ENCODE results near the gene CLASP1. TPM values are rescaled to one million over a fixed set of nuclear protein-coding genes. Genes with fewer than 3 reads are reported as not detected.
"Not testable (repeated sequence)": the region's sequence is repeated elsewhere in the genome, so short reads cannot be mapped to it uniquely, and the experiment has no call there.

CLASP1 gene
- total RNA-seq, 1 donor from 2014 or later = 90.4 TPM

DNA sequence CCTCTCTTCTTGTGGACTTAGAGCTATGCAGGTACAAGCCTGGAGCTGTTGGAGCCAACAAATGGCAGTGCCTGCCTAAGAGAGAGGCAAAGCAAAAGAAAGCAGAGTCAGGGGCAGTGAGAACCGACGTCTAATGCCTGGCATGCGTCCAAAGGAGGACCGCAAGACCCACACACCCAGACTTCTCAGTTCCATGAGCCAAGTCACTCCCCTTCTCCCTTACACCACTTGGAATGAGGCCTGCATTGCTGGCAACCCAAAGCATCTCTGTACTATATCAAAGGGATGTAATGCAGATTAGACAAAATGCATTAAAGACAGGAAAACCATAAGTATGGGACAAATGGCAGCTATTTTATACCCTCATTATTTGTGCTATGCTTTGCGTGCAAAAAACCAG is 168.4 kb downstream of the CLASP1 start:
- no peak for DNase-seq (ENCODE audit: extremely low spot score in 2 of 2)
- Histone ChIP-seq H3K36me3 (no peaks in the 10 kb centered on the region), H3K9me3 (no peaks in the 10 kb centered on the region), H3K27me3 (no peaks in the 10 kb centered on the region), H3K4me3 (no peak overlapping the region), H3K4me1 (peaks cover 35% of the 10 kb centered on the region), H3K27ac (no peak overlapping the region)
- intact Hi-C loops (cut with DNase I) = no loop called here
- TF ChIP-seq POLR2AphosphoS5 (IDR thresholded peaks at IDR 0.05; ENCODE audit: insufficient read depth in 1 of 2, low read depth in 1 of 2) (no peak), POLR2A (IDR thresholded peaks at IDR 0.05) (no peak)
- TF ChIP-seq, protein P1, sequence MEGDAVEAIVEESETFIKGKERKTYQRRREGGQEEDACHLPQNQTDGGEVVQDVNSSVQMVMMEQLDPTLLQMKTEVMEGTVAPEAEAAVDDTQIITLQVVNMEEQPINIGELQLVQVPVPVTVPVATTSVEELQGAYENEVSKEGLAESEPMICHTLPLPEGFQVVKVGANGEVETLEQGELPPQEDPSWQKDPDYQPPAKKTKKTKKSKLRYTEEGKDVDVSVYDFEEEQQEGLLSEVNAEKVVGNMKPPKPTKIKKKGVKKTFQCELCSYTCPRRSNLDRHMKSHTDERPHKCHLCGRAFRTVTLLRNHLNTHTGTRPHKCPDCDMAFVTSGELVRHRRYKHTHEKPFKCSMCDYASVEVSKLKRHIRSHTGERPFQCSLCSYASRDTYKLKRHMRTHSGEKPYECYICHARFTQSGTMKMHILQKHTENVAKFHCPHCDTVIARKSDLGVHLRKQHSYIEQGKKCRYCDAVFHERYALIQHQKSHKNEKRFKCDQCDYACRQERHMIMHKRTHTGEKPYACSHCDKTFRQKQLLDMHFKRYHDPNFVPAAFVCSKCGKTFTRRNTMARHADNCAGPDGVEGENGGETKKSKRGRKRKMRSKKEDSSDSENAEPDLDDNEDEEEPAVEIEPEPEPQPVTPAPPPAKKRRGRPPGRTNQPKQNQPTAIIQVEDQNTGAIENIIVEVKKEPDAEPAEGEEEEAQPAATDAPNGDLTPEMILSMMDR (IDR thresholded peaks at IDR 0.05) = no peak

DNA sequence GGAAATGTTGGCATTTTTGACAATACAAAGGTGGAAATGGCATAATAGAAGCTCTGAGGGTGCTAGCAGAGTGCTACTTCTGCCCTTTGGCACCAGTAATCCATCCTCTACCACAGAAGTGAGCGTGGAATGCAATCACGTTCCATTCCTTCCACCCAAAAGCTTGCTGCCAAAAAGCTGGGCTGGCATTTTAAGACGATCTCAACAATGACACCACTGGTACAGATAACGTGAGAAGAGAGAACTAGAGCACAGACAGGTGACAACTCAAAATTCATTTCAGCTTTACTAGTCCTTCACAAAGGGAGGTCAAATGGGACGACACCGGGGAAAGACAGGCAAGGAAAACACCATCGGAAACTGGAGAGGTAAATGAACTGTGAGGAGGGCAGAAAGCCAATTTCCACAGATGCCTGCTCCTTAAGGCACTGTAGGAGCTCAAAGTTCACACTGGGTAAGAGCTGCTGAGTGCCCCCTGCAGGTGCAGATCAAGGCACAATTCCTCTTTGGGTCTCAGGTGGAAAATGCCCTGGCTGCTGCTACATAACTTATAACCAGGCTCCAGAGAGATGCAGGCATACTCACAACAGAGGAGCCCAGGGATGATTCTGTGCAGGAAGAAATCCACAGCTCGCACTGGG is 169.3 kb downstream of the CLASP1 start:
- no peak overlapping the region for H3K27ac ChIP-seq
- intact Hi-C loops (cut with DNase I) = no loop called here

DNA sequence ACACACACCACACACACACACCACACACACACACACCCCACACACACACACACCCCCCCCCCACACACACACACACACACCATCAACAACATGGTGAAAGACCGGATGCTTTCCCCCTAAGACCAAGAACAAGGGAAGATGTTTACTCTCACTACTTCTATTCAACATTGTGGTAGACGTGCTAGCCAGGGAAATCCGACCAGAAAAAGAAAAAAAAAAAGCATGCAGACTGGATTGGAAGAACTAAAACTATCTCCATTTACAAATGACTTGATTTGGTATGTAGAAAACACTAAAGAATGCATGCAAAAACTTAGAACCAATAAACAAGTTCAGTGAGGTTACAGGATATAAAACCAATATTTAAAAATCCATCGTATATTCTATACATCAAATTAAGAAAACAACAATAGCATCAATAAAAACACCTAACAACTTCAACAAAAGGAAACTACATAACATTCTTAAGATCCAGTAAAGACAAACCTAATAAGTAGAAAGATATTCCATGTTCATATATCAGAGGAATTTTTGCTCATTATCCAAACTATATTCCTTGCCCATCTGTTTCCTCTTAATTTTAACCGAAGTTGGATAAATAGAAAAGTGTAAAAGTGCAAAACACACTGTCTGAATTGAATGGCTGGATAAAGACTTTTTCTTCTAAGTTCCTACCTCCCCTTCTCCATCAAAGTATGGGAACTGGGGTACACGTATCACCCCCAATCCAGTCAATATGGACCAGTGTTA is 170.1 kb downstream of the CLASP1 start:
- H3K4me3 ChIP-seq = no peak overlapping the region
- no peaks in the 10 kb centered on the region for H3K36me3 ChIP-seq
- H3K27me3 ChIP-seq = no peaks in the 10 kb centered on the region
- TF ChIP-seq, protein P1 (IDR thresholded peaks at IDR 0.05) = no peak
- no peak for TF ChIP-seq POLR2A (IDR thresholded peaks at IDR 0.05)
- no peak for TF ChIP-seq POLR2AphosphoS5 (IDR thresholded peaks at IDR 0.05; ENCODE audit: insufficient read depth in 1 of 2, low read depth in 1 of 2)
- peaks cover 35% of the 10 kb centered on the region for H3K4me1 ChIP-seq
- H3K27ac ChIP-seq = no peak overlapping the region
- no peak for DNase-seq (ENCODE audit: extremely low spot score in 2 of 2)
- intact Hi-C loops (cut with DNase I) = no loop called here
- H3K9me3 ChIP-seq = no peaks in the 10 kb centered on the region

More for the DNA sequence above, 169.3 kb downstream of the CLASP1 start:
- H3K9me3 ChIP-seq = no peaks in the 10 kb centered on the region
- no peak overlapping the region for H3K4me3 ChIP-seq
- H3K4me1 ChIP-seq = peaks cover 35% of the 10 kb centered on the region
- DNase-seq (ENCODE audit: extremely low spot score in 2 of 2) = no peak
- H3K36me3 ChIP-seq = no peaks in the 10 kb centered on the region
- no peaks in the 10 kb centered on the region for H3K27me3 ChIP-seq
- no peak for TF ChIP-seq POLR2A (IDR thresholded peaks at IDR 0.05)
- no peak for TF ChIP-seq POLR2AphosphoS5 (IDR thresholded peaks at IDR 0.05; ENCODE audit: insufficient read depth in 1 of 2, low read depth in 1 of 2)
- TF ChIP-seq, protein P1 (IDR thresholded peaks at IDR 0.05) = no peak

DNA sequence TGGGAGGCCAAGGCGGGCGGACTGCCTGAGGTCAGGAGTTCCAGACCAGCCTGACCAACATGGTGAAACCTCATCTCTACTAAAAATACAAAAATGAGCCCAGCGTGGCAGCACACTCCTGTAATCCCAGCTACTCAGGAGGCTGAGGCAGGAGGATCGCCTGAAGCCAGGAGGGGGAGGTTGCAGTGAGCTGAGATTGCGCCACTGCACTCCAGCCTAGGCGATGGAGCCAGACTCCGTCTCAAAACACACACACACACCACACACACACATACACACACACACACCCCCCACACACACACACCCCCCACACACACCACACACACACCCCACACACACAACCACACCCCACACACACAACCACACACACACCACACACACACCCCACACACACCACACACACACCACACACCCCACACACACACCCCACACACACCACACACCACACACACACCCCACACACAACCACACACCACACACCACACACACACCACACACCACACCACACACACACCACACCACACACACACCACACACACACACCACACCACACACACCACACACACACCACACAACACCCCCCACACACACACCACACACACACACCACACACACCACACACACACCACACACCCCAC is 170.8 kb downstream of the CLASP1 start:
- H3K4me1 ChIP-seq = peaks cover 35% of the 10 kb centered on the region
- intact Hi-C loops (cut with DNase I); H3K36me3 ChIP-seq: not testable (repeated sequence)

DNA sequence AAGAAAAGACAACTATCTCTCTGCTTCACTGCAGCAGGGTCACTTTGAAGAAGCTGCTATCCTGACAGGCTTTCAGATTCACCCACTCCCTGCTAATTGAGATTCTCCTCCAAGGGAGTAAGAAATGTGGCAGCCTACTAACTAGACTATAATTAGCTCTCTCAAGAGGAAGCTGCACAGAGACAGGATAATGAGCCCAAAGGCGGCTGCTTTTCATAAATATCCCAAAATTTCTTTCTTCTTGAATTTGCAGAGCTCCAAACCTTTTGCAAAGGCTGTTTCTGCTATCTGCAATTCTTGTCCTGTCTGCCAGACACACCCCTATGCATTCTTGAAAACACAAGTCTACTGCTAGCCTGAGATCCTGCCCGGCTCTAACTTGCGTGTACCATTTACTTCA is 172.6 kb downstream of the CLASP1 start:
- no peak for DNase-seq (ENCODE audit: extremely low spot score in 2 of 2)
- Histone ChIP-seq H3K9me3 (no peaks in the 10 kb centered on the region), H3K4me3 (no peak overlapping the region), H3K36me3 (no peaks in the 10 kb centered on the region), H3K27me3 (no peaks in the 10 kb centered on the region), H3K4me1 (peaks cover 35% of the 10 kb centered on the region), H3K27ac (no peak overlapping the region)
- TF ChIP-seq POLR2AphosphoS5 (IDR thresholded peaks at IDR 0.05; ENCODE audit: insufficient read depth in 1 of 2, low read depth in 1 of 2) = no peak
- no peak for TF ChIP-seq POLR2A (IDR thresholded peaks at IDR 0.05)
- TF ChIP-seq, protein P1 (IDR thresholded peaks at IDR 0.05) = no peak
- intact Hi-C loops (cut with DNase I) = no loop called here

More for the DNA sequence above, 170.8 kb downstream of the CLASP1 start:
- DNase-seq (ENCODE audit: extremely low spot score in 2 of 2); H3K27ac ChIP-seq; H3K9me3 ChIP-seq; H3K27me3 ChIP-seq; H3K4me3 ChIP-seq: not testable (repeated sequence)

All from vagina (tissue), 2 donors.